ENCODE results near the gene ADAMTS14.

The ADAMTS14 gene

DNA sequence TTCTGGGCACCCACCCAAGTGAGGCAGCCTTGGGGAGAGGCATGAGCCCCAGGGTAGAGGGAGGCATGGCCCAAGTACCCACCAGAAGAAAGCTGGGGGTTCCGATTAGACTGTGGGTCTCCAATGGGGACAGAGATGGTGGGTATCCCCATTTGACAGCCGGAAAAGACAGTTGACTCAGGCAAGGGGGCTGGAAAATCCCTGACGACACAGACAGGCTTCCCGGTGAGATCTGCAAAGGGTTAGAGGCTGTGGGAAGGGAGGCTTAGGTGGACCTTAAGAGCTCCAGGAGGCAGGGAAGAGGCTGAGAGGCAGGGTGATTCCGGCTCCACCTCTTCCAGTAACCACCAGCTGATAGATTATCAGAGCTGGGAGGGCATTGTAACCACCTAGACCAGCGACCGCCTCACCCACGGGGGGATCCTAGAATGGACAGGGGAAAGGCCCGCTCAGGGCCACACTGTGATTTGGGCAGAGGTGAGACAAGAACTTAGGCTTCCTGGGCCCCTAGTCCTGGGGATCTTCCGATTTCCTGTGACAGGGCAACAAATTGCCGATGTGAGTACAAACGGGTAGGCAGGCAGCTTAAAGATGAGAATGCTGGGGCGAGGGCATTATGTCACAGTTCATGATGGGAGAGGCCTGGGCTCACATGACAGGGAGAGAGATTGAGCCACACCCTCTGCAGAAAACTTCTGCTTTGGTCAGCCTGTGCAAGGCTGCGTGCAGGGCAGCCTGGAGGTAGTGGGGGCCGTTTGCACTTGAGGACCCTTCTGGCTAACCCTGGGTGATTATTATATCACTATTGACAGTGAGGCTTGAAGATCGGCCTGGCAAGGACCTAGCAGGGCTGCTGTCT, 107.4 kb downstream of the ADAMTS14 start:
- TF ChIP-seq, protein P1, sequence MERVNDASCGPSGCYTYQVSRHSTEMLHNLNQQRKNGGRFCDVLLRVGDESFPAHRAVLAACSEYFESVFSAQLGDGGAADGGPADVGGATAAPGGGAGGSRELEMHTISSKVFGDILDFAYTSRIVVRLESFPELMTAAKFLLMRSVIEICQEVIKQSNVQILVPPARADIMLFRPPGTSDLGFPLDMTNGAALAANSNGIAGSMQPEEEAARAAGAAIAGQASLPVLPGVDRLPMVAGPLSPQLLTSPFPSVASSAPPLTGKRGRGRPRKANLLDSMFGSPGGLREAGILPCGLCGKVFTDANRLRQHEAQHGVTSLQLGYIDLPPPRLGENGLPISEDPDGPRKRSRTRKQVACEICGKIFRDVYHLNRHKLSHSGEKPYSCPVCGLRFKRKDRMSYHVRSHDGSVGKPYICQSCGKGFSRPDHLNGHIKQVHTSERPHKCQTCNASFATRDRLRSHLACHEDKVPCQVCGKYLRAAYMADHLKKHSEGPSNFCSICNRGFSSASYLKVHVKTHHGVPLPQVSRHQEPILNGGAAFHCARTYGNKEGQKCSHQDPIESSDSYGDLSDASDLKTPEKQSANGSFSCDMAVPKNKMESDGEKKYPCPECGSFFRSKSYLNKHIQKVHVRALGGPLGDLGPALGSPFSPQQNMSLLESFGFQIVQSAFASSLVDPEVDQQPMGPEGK (CRISPR knock-in tag; IDR thresholded peaks at IDR 0.05; ENCODE audit: borderline replicate concordance): no peak
- TF ChIP-seq ISL1 (CRISPR knock-in tag; IDR thresholded peaks at IDR 0.05): no peak
- no peak for TF ChIP-seq ESRRG (CRISPR knock-in tag; IDR thresholded peaks at IDR 0.05)
- TF ChIP-seq CSDC2 (CRISPR knock-in tag; IDR thresholded peaks at IDR 0.05): no peak
- TF ChIP-seq ZNF70 (CRISPR knock-in tag; IDR thresholded peaks at IDR 0.05): no peak
- no peak for TF ChIP-seq SNAI2 (CRISPR knock-in tag; IDR thresholded peaks at IDR 0.05)
- no peak for TF ChIP-seq RARB (CRISPR knock-in tag; IDR thresholded peaks at IDR 0.05)
- TF ChIP-seq, protein P2, sequence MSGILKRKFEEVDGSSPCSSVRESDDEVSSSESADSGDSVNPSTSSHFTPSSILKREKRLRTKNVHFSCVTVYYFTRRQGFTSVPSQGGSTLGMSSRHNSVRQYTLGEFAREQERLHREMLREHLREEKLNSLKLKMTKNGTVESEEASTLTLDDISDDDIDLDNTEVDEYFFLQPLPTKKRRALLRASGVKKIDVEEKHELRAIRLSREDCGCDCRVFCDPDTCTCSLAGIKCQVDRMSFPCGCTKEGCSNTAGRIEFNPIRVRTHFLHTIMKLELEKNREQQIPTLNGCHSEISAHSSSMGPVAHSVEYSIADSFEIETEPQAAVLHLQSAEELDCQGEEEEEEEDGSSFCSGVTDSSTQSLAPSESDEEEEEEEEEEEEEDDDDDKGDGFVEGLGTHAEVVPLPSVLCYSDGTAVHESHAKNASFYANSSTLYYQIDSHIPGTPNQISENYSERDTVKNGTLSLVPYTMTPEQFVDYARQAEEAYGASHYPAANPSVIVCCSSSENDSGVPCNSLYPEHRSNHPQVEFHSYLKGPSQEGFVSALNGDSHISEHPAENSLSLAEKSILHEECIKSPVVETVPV (CRISPR knock-in tag; IDR thresholded peaks at IDR 0.05): no peak
- TF ChIP-seq, protein P3, sequence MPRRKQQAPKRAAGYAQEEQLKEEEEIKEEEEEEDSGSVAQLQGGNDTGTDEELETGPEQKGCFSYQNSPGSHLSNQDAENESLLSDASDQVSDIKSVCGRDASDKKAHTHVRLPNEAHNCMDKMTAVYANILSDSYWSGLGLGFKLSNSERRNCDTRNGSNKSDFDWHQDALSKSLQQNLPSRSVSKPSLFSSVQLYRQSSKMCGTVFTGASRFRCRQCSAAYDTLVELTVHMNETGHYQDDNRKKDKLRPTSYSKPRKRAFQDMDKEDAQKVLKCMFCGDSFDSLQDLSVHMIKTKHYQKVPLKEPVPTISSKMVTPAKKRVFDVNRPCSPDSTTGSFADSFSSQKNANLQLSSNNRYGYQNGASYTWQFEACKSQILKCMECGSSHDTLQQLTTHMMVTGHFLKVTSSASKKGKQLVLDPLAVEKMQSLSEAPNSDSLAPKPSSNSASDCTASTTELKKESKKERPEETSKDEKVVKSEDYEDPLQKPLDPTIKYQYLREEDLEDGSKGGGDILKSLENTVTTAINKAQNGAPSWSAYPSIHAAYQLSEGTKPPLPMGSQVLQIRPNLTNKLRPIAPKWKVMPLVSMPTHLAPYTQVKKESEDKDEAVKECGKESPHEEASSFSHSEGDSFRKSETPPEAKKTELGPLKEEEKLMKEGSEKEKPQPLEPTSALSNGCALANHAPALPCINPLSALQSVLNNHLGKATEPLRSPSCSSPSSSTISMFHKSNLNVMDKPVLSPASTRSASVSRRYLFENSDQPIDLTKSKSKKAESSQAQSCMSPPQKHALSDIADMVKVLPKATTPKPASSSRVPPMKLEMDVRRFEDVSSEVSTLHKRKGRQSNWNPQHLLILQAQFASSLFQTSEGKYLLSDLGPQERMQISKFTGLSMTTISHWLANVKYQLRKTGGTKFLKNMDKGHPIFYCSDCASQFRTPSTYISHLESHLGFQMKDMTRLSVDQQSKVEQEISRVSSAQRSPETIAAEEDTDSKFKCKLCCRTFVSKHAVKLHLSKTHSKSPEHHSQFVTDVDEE (CRISPR knock-in tag; IDR thresholded peaks at IDR 0.05): no peak
- TF ChIP-seq ZFP3 (CRISPR knock-in tag; IDR thresholded peaks at IDR 0.05): no peak
- no peak for TF ChIP-seq ZNF565 (CRISPR knock-in tag; conservative IDR thresholded peaks at IDR 0.05; ENCODE audit: low read depth)
- no peak for TF ChIP-seq GLIS3 (CRISPR knock-in tag; IDR thresholded peaks at IDR 0.05)
- no peak for TF ChIP-seq PPARA (CRISPR knock-in tag; IDR thresholded peaks at IDR 0.05; ENCODE audit: borderline replicate concordance)
- no peak for TF ChIP-seq TCF4 (CRISPR knock-in tag; IDR thresholded peaks at IDR 0.05; ENCODE audit: borderline replicate concordance)
- TF ChIP-seq TOX (CRISPR knock-in tag; IDR thresholded peaks at IDR 0.05; ENCODE audit: borderline replicate concordance): no peak
- TF ChIP-seq, protein P4, sequence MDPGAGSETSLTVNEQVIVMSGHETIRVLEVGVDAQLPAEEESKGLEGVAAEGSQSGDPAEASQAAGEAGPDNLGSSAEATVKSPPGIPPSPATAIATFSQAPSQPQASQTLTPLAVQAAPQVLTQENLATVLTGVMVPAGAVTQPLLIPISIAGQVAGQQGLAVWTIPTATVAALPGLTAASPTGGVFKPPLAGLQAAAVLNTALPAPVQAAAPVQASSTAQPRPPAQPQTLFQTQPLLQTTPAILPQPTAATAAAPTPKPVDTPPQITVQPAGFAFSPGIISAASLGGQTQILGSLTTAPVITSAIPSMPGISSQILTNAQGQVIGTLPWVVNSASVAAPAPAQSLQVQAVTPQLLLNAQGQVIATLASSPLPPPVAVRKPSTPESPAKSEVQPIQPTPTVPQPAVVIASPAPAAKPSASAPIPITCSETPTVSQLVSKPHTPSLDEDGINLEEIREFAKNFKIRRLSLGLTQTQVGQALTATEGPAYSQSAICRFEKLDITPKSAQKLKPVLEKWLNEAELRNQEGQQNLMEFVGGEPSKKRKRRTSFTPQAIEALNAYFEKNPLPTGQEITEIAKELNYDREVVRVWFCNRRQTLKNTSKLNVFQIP (CRISPR knock-in tag; IDR thresholded peaks at IDR 0.05; ENCODE audit: borderline replicate concordance, low read depth): no peak
- no peak for TF ChIP-seq OSR1 (CRISPR knock-in tag; IDR thresholded peaks at IDR 0.05)
- no peak for TF ChIP-seq ZC3H10 (CRISPR knock-in tag; IDR thresholded peaks at IDR 0.05)
- no peak for TF ChIP-seq ZNF8 (CRISPR knock-in tag; IDR thresholded peaks at IDR 0.05)

DNA sequence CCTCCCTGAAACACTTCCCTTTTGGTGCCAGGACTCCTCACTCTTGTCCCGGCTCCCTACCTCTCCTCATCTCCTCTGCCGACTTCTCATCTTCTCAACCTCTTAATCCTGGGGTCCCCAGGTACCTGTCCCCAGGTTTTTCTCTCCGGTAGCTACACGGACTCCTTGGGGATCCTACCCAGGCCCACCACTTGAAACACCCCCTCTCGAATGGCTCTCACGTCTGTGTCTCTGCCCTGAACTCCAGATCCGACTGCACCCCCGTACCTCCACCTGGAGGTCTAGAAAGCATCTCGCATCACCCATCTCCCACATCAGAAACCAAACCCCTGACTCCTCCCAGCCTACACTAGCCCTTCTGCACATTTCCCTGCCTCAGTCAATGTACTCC, 108.1 kb downstream of the ADAMTS14 start:
- ATAC-seq: no peak
- no peak for TF ChIP-seq ZFP3 (CRISPR knock-in tag; IDR thresholded peaks at IDR 0.05)
- TF ChIP-seq, protein P4 (CRISPR knock-in tag; IDR thresholded peaks at IDR 0.05; ENCODE audit: borderline replicate concordance, low read depth): no peak
- TF ChIP-seq ZFP30 (CRISPR knock-in tag; IDR thresholded peaks at IDR 0.05): no peak
- TF ChIP-seq TCF4 (CRISPR knock-in tag; IDR thresholded peaks at IDR 0.05; ENCODE audit: borderline replicate concordance): no peak
- TF ChIP-seq ISL1 (CRISPR knock-in tag; IDR thresholded peaks at IDR 0.05): no peak
- TF ChIP-seq, protein P2 (CRISPR knock-in tag; IDR thresholded peaks at IDR 0.05): no peak
- no peak for TF ChIP-seq SNAI2 (CRISPR knock-in tag; IDR thresholded peaks at IDR 0.05)
- no peak for TF ChIP-seq ARNTL (CRISPR knock-in tag; IDR thresholded peaks at IDR 0.05; ENCODE audit: borderline replicate concordance, low read depth)
- TF ChIP-seq OSR1 (CRISPR knock-in tag; IDR thresholded peaks at IDR 0.05): no peak
- no peak for TF ChIP-seq ZNF565 (CRISPR knock-in tag; conservative IDR thresholded peaks at IDR 0.05; ENCODE audit: low read depth)
- no peak for TF ChIP-seq ZNF8 (CRISPR knock-in tag; IDR thresholded peaks at IDR 0.05)
- TF ChIP-seq, protein P1 (CRISPR knock-in tag; IDR thresholded peaks at IDR 0.05; ENCODE audit: borderline replicate concordance): no peak
- no peak for TF ChIP-seq ZNF70 (CRISPR knock-in tag; IDR thresholded peaks at IDR 0.05)
- TF ChIP-seq, protein P5, sequence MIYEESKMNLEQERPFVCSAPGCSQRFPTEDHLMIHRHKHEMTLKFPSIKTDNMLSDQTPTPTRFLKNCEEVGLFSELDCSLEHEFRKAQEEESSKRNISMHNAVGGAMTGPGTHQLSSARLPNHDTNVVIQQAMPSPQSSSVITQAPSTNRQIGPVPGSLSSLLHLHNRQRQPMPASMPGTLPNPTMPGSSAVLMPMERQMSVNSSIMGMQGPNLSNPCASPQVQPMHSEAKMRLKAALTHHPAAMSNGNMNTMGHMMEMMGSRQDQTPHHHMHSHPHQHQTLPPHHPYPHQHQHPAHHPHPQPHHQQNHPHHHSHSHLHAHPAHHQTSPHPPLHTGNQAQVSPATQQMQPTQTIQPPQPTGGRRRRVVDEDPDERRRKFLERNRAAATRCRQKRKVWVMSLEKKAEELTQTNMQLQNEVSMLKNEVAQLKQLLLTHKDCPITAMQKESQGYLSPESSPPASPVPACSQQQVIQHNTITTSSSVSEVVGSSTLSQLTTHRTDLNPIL (CRISPR knock-in tag; IDR thresholded peaks at IDR 0.05; ENCODE audit: low read depth): no peak
- TF ChIP-seq TOX (CRISPR knock-in tag; IDR thresholded peaks at IDR 0.05; ENCODE audit: borderline replicate concordance): no peak
- TF ChIP-seq RARB (CRISPR knock-in tag; IDR thresholded peaks at IDR 0.05): no peak
- TF ChIP-seq BACH2 (CRISPR knock-in tag; IDR thresholded peaks at IDR 0.05; ENCODE audit: borderline replicate concordance): no peak

More for the DNA sequence above, 107.4 kb downstream of the ADAMTS14 start:
- no peak for ATAC-seq

All from SK-N-SH treated with all-trans-retinoic acid at 6 μM for 48 hours (cell line).